ENCODE measurements around the gene STON2. TPM values are rescaled to one million over a fixed set of nuclear protein-coding genes. Genes with fewer than 3 reads are reported as not detected.

The STON2 gene
- polyA plus RNA-seq, 2 of the 4 experiments (the other 2 are of a cell fraction): 0.53 to 1.3 TPM

DNA sequence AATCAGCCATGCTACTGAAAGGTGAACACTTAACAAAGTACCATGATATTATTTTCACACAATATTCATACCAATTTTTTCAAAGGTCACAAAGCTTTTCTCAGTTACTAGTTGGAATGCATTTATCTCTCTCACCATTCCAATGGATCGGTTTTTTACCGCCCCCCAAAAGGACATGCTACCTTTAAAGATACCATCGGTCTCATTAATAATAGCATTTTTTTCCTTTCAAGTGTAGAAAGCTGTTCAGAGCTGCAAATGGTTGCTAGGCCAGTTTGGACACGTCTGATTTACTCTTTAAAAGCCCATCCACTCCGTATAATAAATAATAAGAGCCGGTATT lies 34.9 kb upstream of the STON2 start:
- Histone ChIP-seq H3K4me2 (peak overlapping the region; percentile 100), H3K27ac (no peak overlapping the region), H3K4me1 (peaks cover 11% of the 10 kb centered on the region), H3K9me3 (no peaks in the 10 kb centered on the region; the same call in 2 of the 3 replicates), H3K4me3 (peak overlapping the region; percentile 72; the same call in 1 of the 3 replicates)
- ATAC-seq (no peak), FAIRE-seq (no peak), DNase-seq (ENCODE audit: low read depth in 1 of 2, low spot score in 1 of 2) (no peak)
- POLR2A ChIA-PET: no interaction called here
- TF ChIP-seq, protein P1, sequence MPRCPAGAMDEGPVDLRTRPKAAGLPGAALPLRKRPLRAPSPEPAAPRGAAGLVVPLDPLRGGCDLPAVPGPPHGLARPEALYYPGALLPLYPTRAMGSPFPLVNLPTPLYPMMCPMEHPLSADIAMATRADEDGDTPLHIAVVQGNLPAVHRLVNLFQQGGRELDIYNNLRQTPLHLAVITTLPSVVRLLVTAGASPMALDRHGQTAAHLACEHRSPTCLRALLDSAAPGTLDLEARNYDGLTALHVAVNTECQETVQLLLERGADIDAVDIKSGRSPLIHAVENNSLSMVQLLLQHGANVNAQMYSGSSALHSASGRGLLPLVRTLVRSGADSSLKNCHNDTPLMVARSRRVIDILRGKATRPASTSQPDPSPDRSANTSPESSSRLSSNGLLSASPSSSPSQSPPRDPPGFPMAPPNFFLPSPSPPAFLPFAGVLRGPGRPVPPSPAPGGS (IDR thresholded peaks at IDR 0.05): no peak
- TF ChIP-seq, protein P2, sequence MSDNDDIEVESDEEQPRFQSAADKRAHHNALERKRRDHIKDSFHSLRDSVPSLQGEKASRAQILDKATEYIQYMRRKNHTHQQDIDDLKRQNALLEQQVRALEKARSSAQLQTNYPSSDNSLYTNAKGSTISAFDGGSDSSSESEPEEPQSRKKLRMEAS (IDR thresholded peaks at IDR 0.05): no peak
- TF ChIP-seq CBX8 (IDR thresholded peaks at IDR 0.05) (peak; percentile 62; the same call in 1 of the 2 replicates), KDM1A (IDR thresholded peaks at IDR 0.05; ENCODE audit: low read depth) (no peak)
- TF ChIP-seq, protein P3, sequence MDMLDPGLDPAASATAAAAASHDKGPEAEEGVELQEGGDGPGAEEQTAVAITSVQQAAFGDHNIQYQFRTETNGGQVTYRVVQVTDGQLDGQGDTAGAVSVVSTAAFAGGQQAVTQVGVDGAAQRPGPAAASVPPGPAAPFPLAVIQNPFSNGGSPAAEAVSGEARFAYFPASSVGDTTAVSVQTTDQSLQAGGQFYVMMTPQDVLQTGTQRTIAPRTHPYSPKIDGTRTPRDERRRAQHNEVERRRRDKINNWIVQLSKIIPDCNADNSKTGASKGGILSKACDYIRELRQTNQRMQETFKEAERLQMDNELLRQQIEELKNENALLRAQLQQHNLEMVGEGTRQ (IDR thresholded peaks at IDR 0.05): no peak
- CTCF ChIA-PET: interaction anchor here (1.0 to 2.5 kb wide), 4 partner anchors 10 to 29 kb away, joined by 3 to 15 read pairs (median 4); no protein-coding TSS in a partner anchor
- WGBS (ENCODE audit: missing lambda C conversion rate): 51% methylated on average over 6 of the region's 6 CpGs

DNA sequence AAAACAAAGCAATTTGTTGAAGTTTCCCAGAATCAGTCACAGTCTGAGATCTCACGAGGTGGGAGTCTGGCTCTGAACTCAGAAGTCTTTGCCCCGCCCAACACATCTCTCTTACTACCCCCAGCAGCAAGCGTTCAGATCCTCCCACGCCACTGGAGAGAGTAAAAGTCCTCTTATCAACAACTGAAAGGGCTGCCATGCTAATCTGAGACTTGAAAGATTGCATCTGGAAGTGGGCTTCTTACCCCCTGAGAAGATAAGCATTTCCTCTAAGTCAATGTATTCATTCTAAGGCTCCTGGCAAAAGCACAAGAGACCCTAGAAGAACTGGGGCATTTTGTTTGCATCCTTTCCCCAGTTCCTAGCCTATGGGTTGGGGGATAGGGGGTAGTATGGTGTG lies 34.1 kb upstream of the STON2 start:
- no peak for ATAC-seq
- DNase-seq (ENCODE audit: low read depth in 1 of 2, low spot score in 1 of 2): no peak
- FAIRE-seq: no peak
- TF ChIP-seq ZSCAN20 (CRISPR knock-in tag; IDR thresholded peaks at IDR 0.05) (no peak), SMC3 (IDR thresholded peaks at IDR 0.05) (no peak), ZNF302 (CRISPR knock-in tag; IDR thresholded peaks at IDR 0.05) (no peak), FOSB (CRISPR knock-in tag; IDR thresholded peaks at IDR 0.05) (no peak), NFE2L2 (conservative IDR thresholded peaks at IDR 0.05; ENCODE audit: low read length) (no peak), NR3C1 (IDR thresholded peaks at IDR 0.05) (no peak), HOXB13 (CRISPR knock-in tag; IDR thresholded peaks at IDR 0.05; ENCODE audit: low read depth) (no peak)
- TF ChIP-seq, protein P4, sequence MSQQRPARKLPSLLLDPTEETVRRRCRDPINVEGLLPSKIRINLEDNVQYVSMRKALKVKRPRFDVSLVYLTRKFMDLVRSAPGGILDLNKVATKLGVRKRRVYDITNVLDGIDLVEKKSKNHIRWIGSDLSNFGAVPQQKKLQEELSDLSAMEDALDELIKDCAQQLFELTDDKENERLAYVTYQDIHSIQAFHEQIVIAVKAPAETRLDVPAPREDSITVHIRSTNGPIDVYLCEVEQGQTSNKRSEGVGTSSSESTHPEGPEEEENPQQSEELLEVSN (IDR thresholded peaks at IDR 0.05; ENCODE audit: borderline replicate concordance, low read depth): no peak
- TF ChIP-seq, protein P5, sequence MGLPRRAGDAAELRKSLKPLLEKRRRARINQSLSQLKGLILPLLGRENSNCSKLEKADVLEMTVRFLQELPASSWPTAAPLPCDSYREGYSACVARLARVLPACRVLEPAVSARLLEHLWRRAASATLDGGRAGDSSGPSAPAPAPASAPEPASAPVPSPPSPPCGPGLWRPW (IDR thresholded peaks at IDR 0.05): no peak
- TF ChIP-seq, protein P6, sequence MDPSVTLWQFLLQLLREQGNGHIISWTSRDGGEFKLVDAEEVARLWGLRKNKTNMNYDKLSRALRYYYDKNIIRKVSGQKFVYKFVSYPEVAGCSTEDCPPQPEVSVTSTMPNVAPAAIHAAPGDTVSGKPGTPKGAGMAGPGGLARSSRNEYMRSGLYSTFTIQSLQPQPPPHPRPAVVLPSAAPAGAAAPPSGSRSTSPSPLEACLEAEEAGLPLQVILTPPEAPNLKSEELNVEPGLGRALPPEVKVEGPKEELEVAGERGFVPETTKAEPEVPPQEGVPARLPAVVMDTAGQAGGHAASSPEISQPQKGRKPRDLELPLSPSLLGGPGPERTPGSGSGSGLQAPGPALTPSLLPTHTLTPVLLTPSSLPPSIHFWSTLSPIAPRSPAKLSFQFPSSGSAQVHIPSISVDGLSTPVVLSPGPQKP (IDR thresholded peaks at IDR 0.05; ENCODE audit: low read depth, low read length): no peak
- WGBS (ENCODE audit: missing lambda C conversion rate): 53% methylated on average over 4 of the region's 4 CpGs
- Histone ChIP-seq H3K4me2 (no peak overlapping the region), H3K4me3 (no peak overlapping the region), H3K27ac (no peak overlapping the region), H3K9me3 (no peaks in the 10 kb centered on the region; the same call in 2 of the 3 replicates), H3K4me1 (peaks cover 11% of the 10 kb centered on the region)
- POLR2A ChIA-PET: no interaction called here
- CTCF ChIA-PET: interaction anchor here (1.0 to 1.2 kb wide), 2 partner anchors 20 to 43 kb away, joined by 3 read pairs; no protein-coding TSS in a partner anchor

DNA sequence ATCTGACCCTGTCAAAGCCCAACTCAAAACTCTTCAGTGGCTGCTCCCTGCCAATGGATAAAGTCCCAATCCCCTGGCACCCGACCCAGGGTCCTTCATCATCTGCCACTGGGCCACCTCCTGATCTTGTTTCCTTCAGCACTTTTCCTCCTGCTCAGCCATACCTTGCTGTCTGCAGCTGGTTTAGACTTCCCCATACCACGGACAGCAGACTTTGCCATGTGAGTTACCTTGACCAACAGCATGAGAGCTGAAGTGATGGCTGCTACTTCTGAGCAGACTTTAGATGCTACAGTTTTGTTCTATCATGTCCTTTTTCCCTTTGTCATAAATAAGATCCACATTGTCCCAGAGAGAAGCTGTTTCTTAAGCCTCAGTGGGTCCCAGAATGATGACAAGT lies 33.3 kb upstream of the STON2 start:
- FAIRE-seq: no peak
- H3K4me1 ChIP-seq: peaks cover 11% of the 10 kb centered on the region
- H3K4me3 ChIP-seq: no peak overlapping the region
- H3K4me2 ChIP-seq: no peak overlapping the region
- DNase-seq (ENCODE audit: low read depth in 1 of 2, low spot score in 1 of 2): no peak
- POLR2A ChIA-PET: no interaction called here
- ATAC-seq: no peak
- no peaks in the 10 kb centered on the region for H3K9me3 ChIP-seq
- TF ChIP-seq HOXB13 (CRISPR knock-in tag; IDR thresholded peaks at IDR 0.05; ENCODE audit: low read depth): no peak
- no peak for TF ChIP-seq CBX2 (IDR thresholded peaks at IDR 0.05; ENCODE audit: borderline replicate concordance, low read depth)
- TF ChIP-seq, protein P7, sequence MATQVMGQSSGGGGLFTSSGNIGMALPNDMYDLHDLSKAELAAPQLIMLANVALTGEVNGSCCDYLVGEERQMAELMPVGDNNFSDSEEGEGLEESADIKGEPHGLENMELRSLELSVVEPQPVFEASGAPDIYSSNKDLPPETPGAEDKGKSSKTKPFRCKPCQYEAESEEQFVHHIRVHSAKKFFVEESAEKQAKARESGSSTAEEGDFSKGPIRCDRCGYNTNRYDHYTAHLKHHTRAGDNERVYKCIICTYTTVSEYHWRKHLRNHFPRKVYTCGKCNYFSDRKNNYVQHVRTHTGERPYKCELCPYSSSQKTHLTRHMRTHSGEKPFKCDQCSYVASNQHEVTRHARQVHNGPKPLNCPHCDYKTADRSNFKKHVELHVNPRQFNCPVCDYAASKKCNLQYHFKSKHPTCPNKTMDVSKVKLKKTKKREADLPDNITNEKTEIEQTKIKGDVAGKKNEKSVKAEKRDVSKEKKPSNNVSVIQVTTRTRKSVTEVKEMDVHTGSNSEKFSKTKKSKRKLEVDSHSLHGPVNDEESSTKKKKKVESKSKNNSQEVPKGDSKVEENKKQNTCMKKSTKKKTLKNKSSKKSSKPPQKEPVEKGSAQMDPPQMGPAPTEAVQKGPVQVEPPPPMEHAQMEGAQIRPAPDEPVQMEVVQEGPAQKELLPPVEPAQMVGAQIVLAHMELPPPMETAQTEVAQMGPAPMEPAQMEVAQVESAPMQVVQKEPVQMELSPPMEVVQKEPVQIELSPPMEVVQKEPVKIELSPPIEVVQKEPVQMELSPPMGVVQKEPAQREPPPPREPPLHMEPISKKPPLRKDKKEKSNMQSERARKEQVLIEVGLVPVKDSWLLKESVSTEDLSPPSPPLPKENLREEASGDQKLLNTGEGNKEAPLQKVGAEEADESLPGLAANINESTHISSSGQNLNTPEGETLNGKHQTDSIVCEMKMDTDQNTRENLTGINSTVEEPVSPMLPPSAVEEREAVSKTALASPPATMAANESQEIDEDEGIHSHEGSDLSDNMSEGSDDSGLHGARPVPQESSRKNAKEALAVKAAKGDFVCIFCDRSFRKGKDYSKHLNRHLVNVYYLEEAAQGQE (IDR thresholded peaks at IDR 0.05): peak; percentile 59
- TF ChIP-seq EP300 (IDR thresholded peaks at IDR 0.05): no peak
- TF ChIP-seq ZNF302 (CRISPR knock-in tag; IDR thresholded peaks at IDR 0.05): no peak
- TF ChIP-seq PHF8 (IDR thresholded peaks at IDR 0.05; ENCODE audit: borderline replicate concordance, low read depth): no peak
- TF ChIP-seq CBX8 (IDR thresholded peaks at IDR 0.05): no peak
- no peak overlapping the region for H3K27ac ChIP-seq
- WGBS (ENCODE audit: missing lambda C conversion rate): 32% methylated on average over 2 of the region's 2 CpGs
- CTCF ChIA-PET: interaction anchor here (0.6 to 1.4 kb wide), 4 partner anchors 21 to 164 kb away, joined by 3 read pairs; no protein-coding TSS in a partner anchor

Data from A549 (cell line).